Suppressor macrophage (primary cell): ENCODE results near the gene SIPA1.
A peak's percentile ranks its signal among the peaks of the same experiment; 100 is the strongest.
"Not testable (repeated sequence)": the region's sequence is repeated elsewhere in the genome, so short reads cannot be mapped to it uniquely, and the experiment has no call there.

Source experiments
- DNase-seq, 4 experiments: peaks; one replicate each; pipeline ENCODE4 v3.0.0-alpha.2; 2020 to 2022

The SIPA1 gene

GRCh38 chr11:65623852-65624616 lies 13.9 kb upstream of the SIPA1 start:
- no peak for DNase-seq

DNA sequence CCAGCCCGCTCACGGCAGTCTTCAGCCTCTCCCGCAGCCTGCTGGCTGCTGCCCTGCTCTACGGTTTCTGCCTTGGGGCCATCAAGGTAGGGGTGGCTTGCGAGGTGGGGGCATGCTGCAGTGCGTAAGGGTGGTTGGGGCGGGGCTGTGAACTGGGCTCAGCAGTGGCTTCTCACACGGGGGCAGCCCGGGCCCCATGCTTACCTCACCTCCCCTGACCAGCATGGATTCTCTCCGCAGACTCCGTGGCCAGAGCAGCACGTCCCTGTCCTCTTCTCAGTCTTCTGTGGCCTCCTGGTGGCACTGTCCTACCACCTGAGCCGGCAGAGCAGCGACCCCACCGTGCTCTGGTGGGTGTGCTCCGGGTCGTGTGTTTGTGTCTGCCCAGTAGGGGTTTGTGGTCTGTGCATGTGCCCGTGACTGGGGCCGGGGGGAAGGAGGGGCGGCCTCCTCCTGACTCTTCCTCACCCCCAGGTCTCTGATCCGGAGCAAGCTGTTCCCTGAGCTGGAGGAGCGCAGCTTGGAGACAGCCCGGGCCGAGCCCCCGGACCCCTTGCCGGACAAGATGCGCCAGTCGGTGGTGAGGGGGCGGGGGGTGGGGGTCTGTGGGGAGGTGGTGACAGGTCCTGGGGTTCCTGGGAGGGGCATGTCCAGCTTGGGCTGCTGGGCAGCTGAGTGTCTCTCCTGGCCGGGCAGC lies 12.8 kb upstream of the SIPA1 start:
- DNase-seq, result no peak

- peak; percentile 79 to 90 (median 83) for DNase-seq
These were observed 12.1 kb upstream of the SIPA1 start for GRCh38 chr11:65625628-65626342.

GRCh38 chr11:65627202-65627601 lies 10.7 kb upstream of the SIPA1 start:
- no peak for DNase-seq

DNA sequence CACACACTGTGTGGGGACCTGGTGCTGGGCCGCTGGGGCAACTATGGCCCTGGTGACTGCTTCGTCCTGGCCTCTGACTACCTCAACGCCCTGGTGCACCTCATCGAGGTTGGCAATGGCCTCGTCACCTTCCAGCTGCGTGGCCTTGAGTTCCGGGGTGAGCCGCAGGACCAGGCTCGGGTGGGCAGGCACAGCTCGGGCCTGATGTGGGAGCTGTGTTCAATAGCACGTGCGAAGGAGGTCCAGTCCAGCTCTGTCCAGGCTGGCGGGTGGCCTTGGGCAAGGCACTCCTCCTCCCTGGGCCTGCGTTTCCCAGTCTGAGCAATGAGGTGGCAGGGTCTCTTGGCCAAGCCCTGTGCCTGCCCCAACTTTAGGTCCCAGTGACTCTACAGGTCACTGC lies 8.3 kb upstream of the SIPA1 start:
- no peak for DNase-seq

GRCh38 chr11:65630215-65630614 lies 7.7 kb upstream of the SIPA1 start:
- DNase-seq, result no peak

GRCh38 chr11:65633390-65634108 lies 4.4 kb upstream of the SIPA1 start:
- peak in 1 of 4 experiments; percentile 21 for DNase-seq

GRCh38 chr11:65634109-65634436 lies 3.8 kb upstream of the SIPA1 start:
- no peak for DNase-seq

DNA sequence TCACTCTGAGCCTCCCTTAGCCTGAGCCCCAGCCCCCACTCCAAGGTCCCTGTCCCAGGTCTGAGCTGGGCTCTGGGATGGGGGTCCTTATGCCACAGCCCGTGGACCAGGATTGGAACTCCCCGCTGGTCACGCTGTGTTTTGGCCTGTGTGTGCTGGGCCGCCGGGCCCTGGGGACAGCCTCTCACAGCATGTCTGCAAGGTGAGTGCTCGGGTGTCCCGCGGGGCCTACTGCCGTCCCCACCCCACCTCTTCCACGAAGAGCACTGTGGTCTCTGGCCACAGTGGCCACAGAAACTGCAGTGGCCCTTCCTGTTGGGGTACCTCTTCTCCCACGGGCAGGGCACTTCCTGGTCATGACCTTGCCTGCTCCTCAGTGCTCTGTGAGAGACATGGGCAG lies 3.5 kb upstream of the SIPA1 start:
- no peak for DNase-seq

- DNase-seq, result no peak
These were observed 2.8 kb upstream of the SIPA1 start for GRCh38 chr11:65634905-65635731.

DNA sequence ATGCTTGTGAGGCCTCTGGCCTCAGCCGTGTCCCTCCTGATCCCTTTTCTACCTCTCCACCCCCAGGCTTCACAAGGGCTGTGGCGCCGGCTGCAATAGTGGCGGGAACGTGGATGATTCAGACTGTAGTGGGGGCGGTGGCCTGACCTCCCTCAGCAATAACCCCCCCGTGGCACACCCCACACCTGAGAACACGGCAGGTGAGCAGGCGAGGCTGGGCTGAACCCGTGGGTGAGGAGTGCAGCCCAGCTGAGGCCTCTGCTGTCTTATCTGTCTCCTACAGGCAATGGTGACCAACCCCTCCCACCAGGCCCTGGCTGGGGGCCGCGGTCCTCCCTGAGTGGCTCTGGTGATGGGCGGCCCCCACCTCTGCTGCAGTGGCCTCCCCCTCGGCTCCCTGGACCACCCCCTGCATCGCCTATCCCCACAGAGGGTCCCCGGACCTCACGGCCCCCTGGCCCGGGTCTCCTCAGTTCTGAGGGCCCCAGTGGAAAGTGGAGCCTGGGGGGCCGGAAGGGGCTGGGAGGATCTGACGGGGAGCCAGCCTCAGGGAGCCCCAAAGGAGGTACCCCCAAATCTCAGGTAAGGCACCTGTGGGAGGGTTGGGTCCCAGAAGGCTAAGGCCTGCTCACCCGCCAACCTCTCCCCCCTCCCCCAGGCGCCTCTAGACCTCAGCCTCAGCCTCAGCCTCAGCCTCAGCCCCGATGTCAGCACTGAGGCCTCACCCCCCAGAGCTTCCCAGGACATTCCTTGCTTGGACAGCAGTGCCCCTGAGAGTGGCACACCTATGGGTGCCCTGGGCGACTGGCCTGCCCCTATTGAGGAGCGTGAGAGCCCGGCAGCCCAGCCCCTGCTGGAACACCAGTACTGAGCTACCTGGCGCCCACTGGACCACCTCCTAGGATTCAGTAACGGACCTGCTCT lies 1.5 kb upstream of the SIPA1 start:
- no peak for DNase-seq

DNA sequence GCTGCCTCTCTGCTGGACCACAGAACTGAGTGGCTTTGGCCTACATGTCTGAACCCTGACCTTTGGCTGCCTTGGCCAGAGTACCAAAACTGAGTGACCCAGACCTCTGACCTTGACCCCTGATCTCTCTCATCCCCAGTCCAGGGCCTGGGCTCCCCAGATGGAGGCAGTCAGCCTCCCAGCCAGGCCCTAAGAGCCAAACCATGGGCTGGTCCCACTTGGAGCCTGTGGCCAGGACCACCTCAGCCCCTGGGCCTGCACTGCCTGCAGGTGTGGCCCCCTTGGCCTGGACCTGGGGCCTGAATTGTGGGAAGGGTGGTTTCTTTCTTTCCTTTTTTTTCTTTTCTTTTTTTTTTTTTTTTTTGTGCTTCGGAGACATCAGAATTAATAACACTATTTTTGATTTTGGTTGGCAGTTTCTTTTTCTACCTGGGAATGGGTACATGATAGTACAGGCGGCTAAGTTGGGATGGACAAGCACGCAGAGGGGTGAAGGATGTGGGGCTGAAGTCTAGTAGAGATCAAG lies 806 bp upstream of the SIPA1 start:
- DNase-seq, result no peak

GRCh38 chr11:65639228-65639597 lies 1.3 kb downstream of the SIPA1 start:
- DNase-seq, result not testable (repeated sequence)

GRCh38 chr11:65639623-65640482 lies 2.0 kb downstream of the SIPA1 start:
- DNase-seq, result peak; percentile 36 to 64 (median 56)

DNA sequence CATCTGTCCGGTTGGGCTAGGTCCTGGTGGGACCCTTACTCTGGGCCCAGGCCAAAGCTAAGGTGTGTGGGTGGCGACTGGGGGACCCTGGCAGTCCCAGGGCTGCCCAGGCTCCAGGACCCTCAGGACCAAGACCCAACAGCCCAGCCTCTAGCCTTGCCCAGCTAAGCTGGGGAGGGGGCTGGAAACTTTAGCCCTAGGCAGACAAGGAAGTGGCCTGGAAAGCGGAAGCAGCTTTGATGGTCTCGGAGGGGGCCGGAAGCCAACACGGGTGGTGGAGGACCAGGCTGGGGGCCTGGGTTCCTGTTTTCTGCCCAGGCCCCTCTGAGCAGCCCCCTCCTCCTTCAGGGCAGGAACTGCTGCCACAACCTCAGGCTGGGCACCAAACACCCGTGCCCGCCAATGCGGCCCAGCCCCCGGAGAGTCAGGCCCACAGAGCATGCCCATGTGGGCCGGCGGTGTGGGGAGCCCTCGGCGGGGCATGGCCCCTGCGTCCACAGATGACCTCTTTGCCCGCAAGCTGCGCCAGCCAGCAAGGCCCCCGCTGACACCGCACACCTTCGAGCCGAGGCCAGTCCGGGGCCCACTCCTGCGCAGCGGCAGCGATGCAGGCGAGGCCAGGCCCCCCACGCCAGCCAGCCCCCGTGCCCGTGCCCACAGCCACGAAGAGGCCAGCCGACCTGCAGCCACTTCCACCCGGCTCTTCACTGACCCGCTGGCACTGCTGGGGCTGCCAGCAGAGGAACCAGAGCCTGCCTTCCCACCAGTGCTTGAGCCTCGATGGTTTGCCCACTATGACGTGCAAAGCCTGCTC lies 2.8 kb downstream of the SIPA1 start:
- peak; percentile 81 to 88 (median 86) for DNase-seq

GRCh38 chr11:65641297-65642013 lies 3.6 kb downstream of the SIPA1 start:
- DNase-seq, result no peak

GRCh38 chr11:65642014-65642671 lies 4.2 kb downstream of the SIPA1 start:
- DNase-seq, result peak in 2 of 4 experiments; percentile 25 to 38

GRCh38 chr11:65643971-65644370 lies 6.1 kb downstream of the SIPA1 start:
- DNase-seq, result no peak
